SK-N-SH treated with all-trans-retinoic acid at 6 μM for 48 hours (cell line): Measurements from ENCODE around the gene TNN.

Experiments
- ATAC-seq: fragments of 200-7000 bp; cut with Tn5 transposase; 3 replicates; pipeline ENCODE4 v1.9.1; 2020; ENCODE audit warnings: mild to moderate bottlenecking, moderate library complexity
- ARNTL ChIP-seq: fragments of 450-650 bp; formaldehyde crosslinking; IDR thresholded peaks from 2 replicates; pipeline ENCODE4 v1.5.0; 2020; ENCODE audit warnings: low read depth, mild to moderate bottlenecking, moderate library complexity, borderline replicate concordance
- BACH2 ChIP-seq: fragments of 250-450 bp; sonication (Bioruptor Pico); IDR thresholded peaks from 2 replicates; pipeline ENCODE4 v1.9.0; 2021; ENCODE audit warnings: mild to moderate bottlenecking, borderline replicate concordance
- CSDC2 ChIP-seq: fragments of 250-450 bp; sonication (Bioruptor Pico); IDR thresholded peaks from 2 replicates; pipeline ENCODE4 v1.5.0; 2020; ENCODE audit warnings: mild to moderate bottlenecking, moderate library complexity
- ESRRG ChIP-seq: fragments of 250-450 bp; sonication (Bioruptor Pico); IDR thresholded peaks from 2 replicates; pipeline ENCODE4 v1.6.1; 2021; ENCODE audit warnings: mild to moderate bottlenecking
- GLIS3 ChIP-seq: fragments of 250-450 bp; sonication (Bioruptor Pico); IDR thresholded peaks from 2 replicates; pipeline ENCODE4 v1.5.0; 2020; ENCODE audit warnings: mild to moderate bottlenecking, moderate library complexity
- OSR1 ChIP-seq: fragments of 250-450 bp; sonication (Bioruptor Pico); IDR thresholded peaks from 2 replicates; pipeline ENCODE4 v1.8.0; 2022; ENCODE audit warnings: moderate library complexity, mild to moderate bottlenecking, inconsistent platforms
- PPARA ChIP-seq: fragments of 250-450 bp; sonication (Bioruptor Pico); IDR thresholded peaks from 2 replicates; pipeline ENCODE4 v1.5.0; 2020; ENCODE audit warnings: mild to moderate bottlenecking, borderline replicate concordance
- RARB ChIP-seq: fragments of 250-450 bp; sonication (Bioruptor Pico); IDR thresholded peaks from 2 replicates; pipeline ENCODE4 v1.8.0; 2021; ENCODE audit warnings: mild to moderate bottlenecking, moderate library complexity
- SNAI2 ChIP-seq: fragments of 250-450 bp; sonication (Bioruptor Pico); IDR thresholded peaks from 2 replicates; pipeline ENCODE4 v1.5.0; 2020; ENCODE audit warnings: mild to moderate bottlenecking, moderate library complexity
- TCF4 ChIP-seq: fragments of 250-450 bp; sonication (Bioruptor Pico); IDR thresholded peaks from 2 replicates; pipeline ENCODE4 v1.8.0; 2021; ENCODE audit warnings: mild to moderate bottlenecking, moderate library complexity, borderline replicate concordance
- TOX ChIP-seq: fragments of 250-450 bp; sonication (Bioruptor Pico); IDR thresholded peaks from 2 replicates; pipeline ENCODE4 v1.8.0; 2021; ENCODE audit warnings: mild to moderate bottlenecking, moderate library complexity, borderline replicate concordance
- ZC3H10 ChIP-seq: fragments of 250-450 bp; sonication (Bioruptor Pico); IDR thresholded peaks from 2 replicates; pipeline ENCODE4 v1.5.1; 2021; ENCODE audit warnings: mild to moderate bottlenecking, moderate library complexity
- ZFP3 ChIP-seq: fragments of 250-450 bp; sonication (Bioruptor Pico); IDR thresholded peaks from 2 replicates; pipeline ENCODE4 v1.5.0; 2020; ENCODE audit warnings: mild to moderate bottlenecking, moderate library complexity
- ZFP30 ChIP-seq: fragments of 450-650 bp; formaldehyde crosslinking; IDR thresholded peaks from 2 replicates; pipeline ENCODE4 v1.5.0; 2022; ENCODE audit warnings: mild to moderate bottlenecking, moderate library complexity
- ZNF565 ChIP-seq: fragments of 450-650 bp; formaldehyde crosslinking; conservative IDR thresholded peaks from 2 replicates; pipeline ENCODE4 v1.5.0; 2020; ENCODE audit warnings: low read depth, mild to moderate bottlenecking, moderate library complexity
- ZNF70 ChIP-seq: fragments of 450-650 bp; formaldehyde crosslinking; IDR thresholded peaks from 2 replicates; pipeline ENCODE4 v1.5.0; 2020; ENCODE audit warnings: mild to moderate bottlenecking, moderate library complexity
- ZNF8 ChIP-seq: fragments of 450-650 bp; formaldehyde crosslinking; IDR thresholded peaks from 2 replicates; pipeline ENCODE4 v1.5.0; 2020; ENCODE audit warnings: mild to moderate bottlenecking, moderate library complexity
- TF ChIP-seq, protein P1 (sequence below): fragments of 250-450 bp; sonication (Bioruptor Pico); IDR thresholded peaks from 2 replicates; pipeline ENCODE4 v1.5.1; 2021; ENCODE audit warnings: mild to moderate bottlenecking, moderate library complexity
- TF ChIP-seq, protein P2 (sequence below): fragments of 250-450 bp; sonication (Bioruptor Pico); IDR thresholded peaks from 2 replicates; pipeline ENCODE4 v1.8.0; 2021; ENCODE audit warnings: low read depth, mild to moderate bottlenecking, moderate library complexity, borderline replicate concordance
- TF ChIP-seq, protein P3 (sequence below): fragments of 250-450 bp; sonication (Bioruptor Pico); IDR thresholded peaks from 2 replicates; pipeline ENCODE4 v1.5.1; 2020; ENCODE audit warnings: low read depth, mild to moderate bottlenecking, moderate library complexity
- TF ChIP-seq, protein P4 (sequence below): fragments of 250-450 bp; sonication (Bioruptor Pico); IDR thresholded peaks from 2 replicates; pipeline ENCODE4 v1.5.0; 2020; ENCODE audit warnings: mild to moderate bottlenecking, moderate library complexity
- TF ChIP-seq, protein P5 (sequence below): fragments of 250-450 bp; sonication (Bioruptor Pico); IDR thresholded peaks from 2 replicates; pipeline ENCODE4 v1.8.0; 2020; ENCODE audit warnings: mild to moderate bottlenecking, moderate library complexity, borderline replicate concordance

TNN gene

DNA sequence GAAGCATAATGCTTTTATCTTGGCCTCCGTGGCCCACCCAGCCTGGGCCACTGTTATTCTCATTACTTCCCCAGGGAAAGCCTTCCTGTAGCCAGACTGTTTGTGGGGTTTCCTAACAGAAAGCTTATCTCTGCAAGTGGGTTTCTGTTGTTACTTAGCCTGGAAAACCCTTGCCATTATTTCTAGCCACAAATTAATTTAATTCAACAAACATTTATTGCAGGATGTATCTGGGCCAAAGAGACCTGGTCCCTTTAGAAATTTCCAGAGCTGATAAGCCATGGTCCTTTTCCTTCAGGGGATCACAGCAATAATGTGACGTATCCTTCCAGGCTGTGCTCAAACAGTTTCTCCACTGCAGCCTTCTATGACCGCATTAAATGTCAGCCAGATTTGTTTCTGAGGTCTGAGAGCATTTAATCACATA, 20.9 kb downstream of the TNN start:
- peak; percentile 35; the same call in 1 of the 3 replicates for ATAC-seq
- TF ChIP-seq ZNF8 (CRISPR knock-in tag) (no peak; the same call in 1 of the 2 replicates), GLIS3 (CRISPR knock-in tag) (no peak), RARB (CRISPR knock-in tag) (no peak), SNAI2 (no peak), OSR1 (no peak), ESRRG (CRISPR knock-in tag) (no peak), PPARA (no peak), ZFP30 (CRISPR knock-in tag) (no peak), ZNF70 (CRISPR knock-in tag) (no peak), ARNTL (CRISPR knock-in tag) (0 out of 2 replicates have a peak, but pooled peaks have one; percentile 46), TOX (CRISPR knock-in tag) (no peak), BACH2 (no peak), ZNF565 (no peak), TCF4 (CRISPR knock-in tag) (peak; percentile 92), ZC3H10 (CRISPR knock-in tag) (no peak)
- TF ChIP-seq, protein P1, sequence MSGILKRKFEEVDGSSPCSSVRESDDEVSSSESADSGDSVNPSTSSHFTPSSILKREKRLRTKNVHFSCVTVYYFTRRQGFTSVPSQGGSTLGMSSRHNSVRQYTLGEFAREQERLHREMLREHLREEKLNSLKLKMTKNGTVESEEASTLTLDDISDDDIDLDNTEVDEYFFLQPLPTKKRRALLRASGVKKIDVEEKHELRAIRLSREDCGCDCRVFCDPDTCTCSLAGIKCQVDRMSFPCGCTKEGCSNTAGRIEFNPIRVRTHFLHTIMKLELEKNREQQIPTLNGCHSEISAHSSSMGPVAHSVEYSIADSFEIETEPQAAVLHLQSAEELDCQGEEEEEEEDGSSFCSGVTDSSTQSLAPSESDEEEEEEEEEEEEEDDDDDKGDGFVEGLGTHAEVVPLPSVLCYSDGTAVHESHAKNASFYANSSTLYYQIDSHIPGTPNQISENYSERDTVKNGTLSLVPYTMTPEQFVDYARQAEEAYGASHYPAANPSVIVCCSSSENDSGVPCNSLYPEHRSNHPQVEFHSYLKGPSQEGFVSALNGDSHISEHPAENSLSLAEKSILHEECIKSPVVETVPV (CRISPR knock-in tag): no peak
- TF ChIP-seq, protein P2, sequence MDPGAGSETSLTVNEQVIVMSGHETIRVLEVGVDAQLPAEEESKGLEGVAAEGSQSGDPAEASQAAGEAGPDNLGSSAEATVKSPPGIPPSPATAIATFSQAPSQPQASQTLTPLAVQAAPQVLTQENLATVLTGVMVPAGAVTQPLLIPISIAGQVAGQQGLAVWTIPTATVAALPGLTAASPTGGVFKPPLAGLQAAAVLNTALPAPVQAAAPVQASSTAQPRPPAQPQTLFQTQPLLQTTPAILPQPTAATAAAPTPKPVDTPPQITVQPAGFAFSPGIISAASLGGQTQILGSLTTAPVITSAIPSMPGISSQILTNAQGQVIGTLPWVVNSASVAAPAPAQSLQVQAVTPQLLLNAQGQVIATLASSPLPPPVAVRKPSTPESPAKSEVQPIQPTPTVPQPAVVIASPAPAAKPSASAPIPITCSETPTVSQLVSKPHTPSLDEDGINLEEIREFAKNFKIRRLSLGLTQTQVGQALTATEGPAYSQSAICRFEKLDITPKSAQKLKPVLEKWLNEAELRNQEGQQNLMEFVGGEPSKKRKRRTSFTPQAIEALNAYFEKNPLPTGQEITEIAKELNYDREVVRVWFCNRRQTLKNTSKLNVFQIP (CRISPR knock-in tag): no peak
- TF ChIP-seq, protein P3, sequence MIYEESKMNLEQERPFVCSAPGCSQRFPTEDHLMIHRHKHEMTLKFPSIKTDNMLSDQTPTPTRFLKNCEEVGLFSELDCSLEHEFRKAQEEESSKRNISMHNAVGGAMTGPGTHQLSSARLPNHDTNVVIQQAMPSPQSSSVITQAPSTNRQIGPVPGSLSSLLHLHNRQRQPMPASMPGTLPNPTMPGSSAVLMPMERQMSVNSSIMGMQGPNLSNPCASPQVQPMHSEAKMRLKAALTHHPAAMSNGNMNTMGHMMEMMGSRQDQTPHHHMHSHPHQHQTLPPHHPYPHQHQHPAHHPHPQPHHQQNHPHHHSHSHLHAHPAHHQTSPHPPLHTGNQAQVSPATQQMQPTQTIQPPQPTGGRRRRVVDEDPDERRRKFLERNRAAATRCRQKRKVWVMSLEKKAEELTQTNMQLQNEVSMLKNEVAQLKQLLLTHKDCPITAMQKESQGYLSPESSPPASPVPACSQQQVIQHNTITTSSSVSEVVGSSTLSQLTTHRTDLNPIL (CRISPR knock-in tag): no peak
- TF ChIP-seq, protein P4, sequence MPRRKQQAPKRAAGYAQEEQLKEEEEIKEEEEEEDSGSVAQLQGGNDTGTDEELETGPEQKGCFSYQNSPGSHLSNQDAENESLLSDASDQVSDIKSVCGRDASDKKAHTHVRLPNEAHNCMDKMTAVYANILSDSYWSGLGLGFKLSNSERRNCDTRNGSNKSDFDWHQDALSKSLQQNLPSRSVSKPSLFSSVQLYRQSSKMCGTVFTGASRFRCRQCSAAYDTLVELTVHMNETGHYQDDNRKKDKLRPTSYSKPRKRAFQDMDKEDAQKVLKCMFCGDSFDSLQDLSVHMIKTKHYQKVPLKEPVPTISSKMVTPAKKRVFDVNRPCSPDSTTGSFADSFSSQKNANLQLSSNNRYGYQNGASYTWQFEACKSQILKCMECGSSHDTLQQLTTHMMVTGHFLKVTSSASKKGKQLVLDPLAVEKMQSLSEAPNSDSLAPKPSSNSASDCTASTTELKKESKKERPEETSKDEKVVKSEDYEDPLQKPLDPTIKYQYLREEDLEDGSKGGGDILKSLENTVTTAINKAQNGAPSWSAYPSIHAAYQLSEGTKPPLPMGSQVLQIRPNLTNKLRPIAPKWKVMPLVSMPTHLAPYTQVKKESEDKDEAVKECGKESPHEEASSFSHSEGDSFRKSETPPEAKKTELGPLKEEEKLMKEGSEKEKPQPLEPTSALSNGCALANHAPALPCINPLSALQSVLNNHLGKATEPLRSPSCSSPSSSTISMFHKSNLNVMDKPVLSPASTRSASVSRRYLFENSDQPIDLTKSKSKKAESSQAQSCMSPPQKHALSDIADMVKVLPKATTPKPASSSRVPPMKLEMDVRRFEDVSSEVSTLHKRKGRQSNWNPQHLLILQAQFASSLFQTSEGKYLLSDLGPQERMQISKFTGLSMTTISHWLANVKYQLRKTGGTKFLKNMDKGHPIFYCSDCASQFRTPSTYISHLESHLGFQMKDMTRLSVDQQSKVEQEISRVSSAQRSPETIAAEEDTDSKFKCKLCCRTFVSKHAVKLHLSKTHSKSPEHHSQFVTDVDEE: peak; percentile 85

DNA sequence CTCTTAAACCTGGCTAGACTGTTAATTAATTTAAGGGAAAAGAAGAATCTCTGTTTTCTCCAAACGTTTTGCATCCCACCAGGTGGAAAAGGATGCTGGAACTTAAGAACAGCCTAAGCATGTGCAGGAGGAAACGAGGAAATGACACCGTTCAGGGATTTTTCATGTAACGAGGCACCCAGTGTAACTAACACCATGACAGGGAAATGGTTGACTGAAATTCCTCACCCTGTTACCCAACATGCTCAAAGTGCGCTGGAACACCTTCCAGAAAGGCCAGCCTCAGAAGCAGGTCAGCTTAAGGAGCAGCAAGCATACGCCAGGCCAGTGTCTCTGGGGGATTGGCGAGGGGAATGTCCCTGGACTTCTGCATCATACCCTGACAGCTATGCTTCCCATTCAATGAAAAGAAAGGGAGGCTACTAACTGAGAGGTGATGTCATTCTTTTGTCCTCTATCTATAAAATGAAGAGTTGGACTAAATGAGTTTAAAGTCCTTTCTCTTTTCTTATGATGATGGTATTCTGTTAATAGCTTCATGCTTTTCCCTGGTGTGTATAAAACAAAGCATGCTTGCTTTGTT, 21.6 kb downstream of the TNN start:
- no peak for ATAC-seq
- TF ChIP-seq ZFP3 (CRISPR knock-in tag) (no peak), TOX (CRISPR knock-in tag) (no peak), BACH2 (no peak), ZFP30 (CRISPR knock-in tag) (no peak), ZNF565 (no peak), TCF4 (CRISPR knock-in tag) (no peak), ZNF70 (CRISPR knock-in tag) (no peak), CSDC2 (CRISPR knock-in tag) (no peak), PPARA (no peak), ZC3H10 (CRISPR knock-in tag) (no peak), ZNF8 (CRISPR knock-in tag) (no peak)
- TF ChIP-seq, protein P1 (CRISPR knock-in tag): no peak
- TF ChIP-seq, protein P4: no peak
- TF ChIP-seq, protein P5, sequence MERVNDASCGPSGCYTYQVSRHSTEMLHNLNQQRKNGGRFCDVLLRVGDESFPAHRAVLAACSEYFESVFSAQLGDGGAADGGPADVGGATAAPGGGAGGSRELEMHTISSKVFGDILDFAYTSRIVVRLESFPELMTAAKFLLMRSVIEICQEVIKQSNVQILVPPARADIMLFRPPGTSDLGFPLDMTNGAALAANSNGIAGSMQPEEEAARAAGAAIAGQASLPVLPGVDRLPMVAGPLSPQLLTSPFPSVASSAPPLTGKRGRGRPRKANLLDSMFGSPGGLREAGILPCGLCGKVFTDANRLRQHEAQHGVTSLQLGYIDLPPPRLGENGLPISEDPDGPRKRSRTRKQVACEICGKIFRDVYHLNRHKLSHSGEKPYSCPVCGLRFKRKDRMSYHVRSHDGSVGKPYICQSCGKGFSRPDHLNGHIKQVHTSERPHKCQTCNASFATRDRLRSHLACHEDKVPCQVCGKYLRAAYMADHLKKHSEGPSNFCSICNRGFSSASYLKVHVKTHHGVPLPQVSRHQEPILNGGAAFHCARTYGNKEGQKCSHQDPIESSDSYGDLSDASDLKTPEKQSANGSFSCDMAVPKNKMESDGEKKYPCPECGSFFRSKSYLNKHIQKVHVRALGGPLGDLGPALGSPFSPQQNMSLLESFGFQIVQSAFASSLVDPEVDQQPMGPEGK (CRISPR knock-in tag): no peak
- TF ChIP-seq, protein P2 (CRISPR knock-in tag): no peak
